Muscle layer of colon (tissue), 2 donors: ENCODE data around the gene EXOSC5.

Experiments
- H3K27ac ChIP-seq: one replicate; pipeline ENCODE4 v1.7.0; 2013; ENCODE audit warnings: low read depth, mild to moderate bottlenecking, low read length, moderate library complexity
- H3K27me3 ChIP-seq, 2 donors: one replicate each; pipeline ENCODE4 v1.7.0; 2013; ENCODE audit warnings: low read length in 2 of 2, mild to moderate bottlenecking in 2 of 2; ENCODE audit not compliant: insufficient read depth in 2 of 2, control insufficient read depth in 1 of 2
- H3K36me3 ChIP-seq: one replicate; pipeline ENCODE4 v1.7.0; 2013; ENCODE audit warnings: mild to moderate bottlenecking, low read length; ENCODE audit not compliant: insufficient read depth
- H3K4me1 ChIP-seq: one replicate; pipeline ENCODE4 v1.7.0; 2013; ENCODE audit warnings: mild to moderate bottlenecking, low read length; ENCODE audit not compliant: insufficient read depth
- H3K4me3 ChIP-seq, 2 donors: one replicate each; pipeline ENCODE4 v1.7.0; 2013; ENCODE audit warnings: low read length in 2 of 2, low read depth in 1 of 2, mild to moderate bottlenecking in 1 of 2, moderate library complexity in 1 of 2
- H3K9ac ChIP-seq: one replicate; pipeline ENCODE4 v1.7.0; 2013; ENCODE audit warnings: low read length
- H3K9me3 ChIP-seq: one replicate; pipeline ENCODE4 v1.7.0; 2013; ENCODE audit warnings: mild to moderate bottlenecking, low read length
- donor health status: abdominal sarcoma.
- donor health status: Adenocarcinoma of cecum.

EXOSC5 gene

DNA sequence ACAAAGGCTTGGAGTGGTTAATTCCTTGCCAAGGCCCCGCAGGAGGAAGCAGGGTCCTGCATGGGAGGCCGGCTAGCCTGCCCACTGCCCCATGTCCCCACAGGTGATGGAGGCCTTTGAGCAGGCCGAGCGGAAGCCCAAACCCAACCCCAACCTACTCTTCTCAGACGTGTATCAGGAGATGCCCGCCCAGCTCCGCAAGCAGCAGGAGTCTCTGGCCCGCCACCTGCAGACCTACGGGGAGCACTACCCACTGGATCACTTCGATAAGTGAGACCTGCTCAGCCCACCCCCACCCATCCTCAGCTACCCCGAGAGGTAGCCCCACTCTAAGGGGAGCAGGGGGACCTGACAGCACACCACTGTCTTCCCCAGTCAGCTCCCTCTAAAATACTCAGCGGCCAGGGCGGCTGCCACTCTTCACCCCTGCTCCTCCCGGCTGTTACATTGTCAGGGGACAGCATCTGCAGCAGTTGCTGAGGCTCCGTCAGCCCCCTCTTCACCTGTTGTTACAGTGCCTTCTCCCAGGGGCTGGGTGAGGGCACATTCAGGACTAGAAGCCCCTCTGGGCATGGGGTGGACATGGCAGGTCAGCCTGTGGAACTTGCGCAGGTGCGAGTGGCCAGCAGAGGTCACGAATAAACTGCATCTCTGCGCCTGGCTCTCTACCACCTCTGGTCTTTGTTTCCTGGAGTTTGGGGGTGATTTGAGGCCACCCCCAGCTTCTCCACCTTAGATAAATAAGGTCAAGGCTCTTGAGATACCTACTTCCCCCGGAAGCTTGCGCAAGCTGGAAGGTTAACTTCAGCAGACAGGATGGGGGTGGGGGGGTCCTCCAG is 27.4 kb upstream of the EXOSC5 start:
- H3K9me3 ChIP-seq: no peaks in the 10 kb centered on the region
- no peak overlapping the region for H3K4me3 ChIP-seq
- H3K4me1 ChIP-seq: peaks cover 26% of the 10 kb centered on the region
- no peak overlapping the region for H3K9ac ChIP-seq
- peaks cover 32% of the 10 kb centered on the region for H3K36me3 ChIP-seq
- no peaks in the 10 kb centered on the region for H3K27me3 ChIP-seq
- no peak overlapping the region for H3K27ac ChIP-seq

DNA sequence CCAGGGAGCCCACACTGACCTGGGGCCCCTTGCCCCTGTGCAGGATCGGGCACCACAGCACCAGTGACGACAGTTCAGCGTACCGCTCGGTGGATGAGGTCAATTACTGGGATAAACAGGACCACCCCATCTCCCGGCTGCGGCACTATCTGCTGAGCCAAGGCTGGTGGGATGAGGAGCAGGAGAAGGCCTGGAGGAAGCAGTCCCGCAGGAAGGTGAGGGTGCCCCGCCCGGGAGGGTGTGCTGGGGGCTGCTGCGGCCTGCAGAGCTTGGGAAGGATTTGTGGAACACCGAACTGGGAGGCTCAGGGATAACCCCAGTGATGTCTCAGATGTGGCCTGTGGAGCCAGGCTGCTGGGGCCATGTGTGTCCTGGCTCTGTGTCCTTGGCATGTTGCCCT is 25.8 kb upstream of the EXOSC5 start:
- H3K4me1 ChIP-seq: peaks cover 19% of the 10 kb centered on the region
- H3K9me3 ChIP-seq: no peaks in the 10 kb centered on the region
- H3K27me3 ChIP-seq: no peaks in the 10 kb centered on the region
- peaks cover 42% of the 10 kb centered on the region for H3K36me3 ChIP-seq
- H3K4me3 ChIP-seq: no peak overlapping the region
- no peak overlapping the region for H3K9ac ChIP-seq
- no peak overlapping the region for H3K27ac ChIP-seq

DNA sequence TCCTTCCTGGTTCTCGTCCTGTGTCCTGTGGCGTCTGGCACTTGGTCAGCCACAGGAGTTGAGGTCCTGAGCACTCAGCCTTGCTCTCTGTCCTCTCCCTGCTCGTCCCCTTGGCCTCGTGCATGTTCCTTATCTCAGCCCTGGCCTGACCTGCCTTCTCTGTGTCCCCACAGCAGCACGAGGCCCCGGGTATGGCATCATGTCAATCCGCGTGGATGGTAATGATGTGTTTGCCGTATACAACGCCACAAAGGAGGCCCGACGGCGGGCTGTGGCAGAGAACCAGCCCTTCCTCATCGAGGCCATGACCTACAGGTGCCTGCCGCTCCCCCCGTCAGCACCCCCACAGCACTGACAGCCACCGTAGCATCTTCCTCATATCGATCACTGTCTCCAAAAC is 25.3 kb upstream of the EXOSC5 start:
- Histone ChIP-seq H3K27ac (no peak overlapping the region), H3K4me1 (peaks cover 15% of the 10 kb centered on the region)

DNA sequence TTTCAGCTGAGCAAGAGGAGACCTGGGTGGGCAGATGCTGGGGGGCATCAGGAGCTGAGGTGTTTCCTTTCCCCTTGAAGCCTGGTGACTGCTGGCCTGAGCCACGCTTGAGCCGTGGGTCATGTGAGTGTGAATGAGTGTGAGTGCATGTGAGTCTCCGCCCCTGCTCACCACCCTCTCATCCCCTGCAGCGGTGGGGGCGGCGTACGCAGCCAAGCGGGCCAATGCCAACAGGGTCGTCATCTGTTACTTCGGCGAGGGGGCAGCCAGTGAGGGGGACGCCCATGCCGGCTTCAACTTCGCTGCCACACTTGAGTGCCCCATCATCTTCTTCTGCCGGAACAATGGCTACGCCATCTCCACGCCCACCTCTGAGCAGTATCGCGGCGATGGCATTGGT is 24.8 kb upstream of the EXOSC5 start:
- H3K27ac ChIP-seq: no peak overlapping the region
- no peaks in the 10 kb centered on the region for H3K9me3 ChIP-seq
- H3K36me3 ChIP-seq: peaks cover 47% of the 10 kb centered on the region
- H3K27me3 ChIP-seq: no peaks in the 10 kb centered on the region
- H3K4me3 ChIP-seq: no peak overlapping the region
- no peak overlapping the region for H3K9ac ChIP-seq
- H3K4me1 ChIP-seq: peaks cover 14% of the 10 kb centered on the region

More for the DNA sequence above, 25.3 kb upstream of the EXOSC5 start:
- Histone ChIP-seq H3K9ac (no peak overlapping the region), H3K27me3 (no peaks in the 10 kb centered on the region), H3K36me3 (peaks cover 42% of the 10 kb centered on the region), H3K4me3 (no peak overlapping the region), H3K9me3 (no peaks in the 10 kb centered on the region)

DNA sequence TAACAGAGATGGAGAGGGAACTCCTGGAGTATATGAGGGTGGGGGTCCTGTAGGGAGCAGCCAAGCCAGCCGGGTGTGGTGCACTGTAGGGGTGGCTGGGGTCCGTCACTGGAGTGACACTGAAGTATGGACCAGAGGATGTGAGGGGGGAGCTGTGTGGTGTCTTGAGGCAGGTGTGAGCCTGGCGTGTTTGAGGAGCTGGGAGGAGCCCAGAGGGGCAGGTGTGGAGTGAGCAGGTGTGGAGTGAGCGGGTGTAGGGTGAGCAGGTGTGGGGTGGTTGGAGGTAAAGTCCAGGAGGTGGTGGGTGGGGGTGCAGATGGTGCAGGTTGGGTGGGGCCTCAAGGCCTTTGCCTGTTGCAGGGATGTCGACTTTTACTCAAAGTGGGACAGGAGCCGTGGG is 24.2 kb upstream of the EXOSC5 start:
- Histone ChIP-seq H3K4me3 (no peak overlapping the region), H3K9me3 (no peaks in the 10 kb centered on the region), H3K27me3 (no peaks in the 10 kb centered on the region), H3K9ac (no peak overlapping the region), H3K27ac (no peak overlapping the region), H3K4me1 (peaks cover 7% of the 10 kb centered on the region), H3K36me3 (peaks cover 54% of the 10 kb centered on the region)

DNA sequence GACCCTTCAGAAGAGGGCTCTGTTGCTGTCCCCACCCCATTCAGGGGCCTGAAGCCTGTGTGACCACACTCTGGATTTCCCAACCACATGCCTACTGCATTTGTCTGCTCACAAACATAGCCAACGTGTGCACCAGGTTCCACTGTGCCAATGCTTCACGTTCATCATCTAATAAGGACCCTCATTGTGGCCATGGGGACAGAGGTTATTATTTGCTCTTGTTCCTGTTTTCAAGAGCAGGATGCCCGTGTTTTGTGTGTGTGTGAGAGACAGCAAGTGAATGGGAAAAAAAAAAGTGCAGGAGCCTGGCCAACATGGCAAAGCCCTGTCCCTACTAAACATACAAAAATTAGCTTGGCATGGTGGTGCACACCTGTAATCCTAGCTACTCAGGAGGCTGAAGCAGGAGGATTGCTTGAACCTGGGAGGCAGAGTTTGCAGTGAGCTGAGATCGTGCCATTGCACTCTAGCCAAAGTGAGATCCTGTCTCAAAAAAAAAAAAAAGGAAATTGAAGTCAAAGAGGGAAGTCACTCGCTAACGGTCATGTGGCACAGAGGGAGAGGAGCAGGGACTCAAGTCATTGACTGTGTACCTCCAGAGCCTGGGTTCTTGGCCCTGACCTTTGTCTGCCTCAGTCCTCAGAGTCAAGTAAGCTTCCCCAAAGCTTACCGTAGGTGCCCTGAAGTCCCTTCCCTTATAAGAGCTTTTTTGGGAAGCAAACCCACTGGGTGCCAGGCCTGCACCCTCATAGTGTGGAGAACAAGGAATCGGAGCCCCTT is 23.1 kb upstream of the EXOSC5 start:
- Histone ChIP-seq H3K9me3 (no peaks in the 10 kb centered on the region), H3K27ac (no peak overlapping the region), H3K9ac (no peak overlapping the region)

DNA sequence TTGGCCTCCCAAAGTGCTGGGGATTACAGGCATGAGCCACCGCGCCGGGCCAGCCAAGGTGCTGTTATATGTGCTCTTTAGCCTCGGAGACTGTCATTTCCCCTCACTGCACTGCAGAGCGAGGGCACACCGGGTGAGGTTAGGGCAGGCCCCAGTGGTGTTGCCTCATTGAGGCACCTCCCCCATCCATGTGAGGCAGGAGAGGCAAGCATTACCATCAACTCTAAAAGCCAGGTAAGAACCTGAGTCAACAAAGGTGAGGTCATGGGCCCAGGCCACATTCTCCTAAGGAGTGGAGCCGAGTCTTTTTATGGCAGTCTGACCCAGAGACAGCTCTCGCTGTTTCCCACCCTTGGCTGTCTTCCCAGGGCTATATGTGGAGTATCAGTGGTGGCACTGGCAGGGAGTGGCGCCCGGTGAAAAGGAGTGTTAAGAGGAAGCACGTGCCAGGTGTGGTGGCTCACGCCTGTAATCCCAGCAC is 19.1 kb upstream of the EXOSC5 start:
- H3K9ac ChIP-seq: no peak overlapping the region
- no peaks in the 10 kb centered on the region for H3K9me3 ChIP-seq
- H3K27me3 ChIP-seq: no peaks in the 10 kb centered on the region
- H3K4me3 ChIP-seq: no peak overlapping the region
- peaks cover 5% of the 10 kb centered on the region for H3K4me1 ChIP-seq
- H3K36me3 ChIP-seq: peaks cover 80% of the 10 kb centered on the region
- no peak overlapping the region for H3K27ac ChIP-seq

More for the DNA sequence above, 23.1 kb upstream of the EXOSC5 start:
- Histone ChIP-seq H3K27me3 (no peaks in the 10 kb centered on the region), H3K4me3 (no peak overlapping the region), H3K4me1 (peaks cover 7% of the 10 kb centered on the region), H3K36me3 (peaks cover 60% of the 10 kb centered on the region)

DNA sequence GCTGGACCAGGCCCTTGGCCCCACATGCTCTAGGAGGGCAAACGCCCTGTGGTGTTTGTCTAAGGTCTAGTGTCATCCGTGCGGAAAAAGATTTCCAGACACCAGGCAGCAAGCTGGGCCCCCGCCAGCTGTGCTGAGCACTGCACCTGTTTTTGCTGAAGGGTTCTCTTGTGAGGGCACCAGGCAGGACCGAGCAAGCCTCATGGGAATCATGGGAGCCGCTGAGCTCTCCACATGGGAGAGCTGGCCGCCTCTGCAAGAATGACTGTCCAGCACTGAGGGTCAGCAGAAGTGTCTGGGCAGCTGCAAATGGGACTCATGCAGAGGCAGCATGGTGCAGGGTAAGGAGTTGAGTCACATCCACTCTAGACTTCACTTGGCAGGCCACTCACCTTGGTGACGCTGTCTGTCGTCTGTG is 18.0 kb upstream of the EXOSC5 start:
- H3K27me3 ChIP-seq: no peaks in the 10 kb centered on the region
- no peak overlapping the region for H3K9ac ChIP-seq
- H3K4me3 ChIP-seq: no peak overlapping the region
- H3K4me1 ChIP-seq: peaks cover 2% of the 10 kb centered on the region
- no peaks in the 10 kb centered on the region for H3K9me3 ChIP-seq
- H3K36me3 ChIP-seq: peaks cover 77% of the 10 kb centered on the region
- H3K27ac ChIP-seq: no peak overlapping the region

DNA sequence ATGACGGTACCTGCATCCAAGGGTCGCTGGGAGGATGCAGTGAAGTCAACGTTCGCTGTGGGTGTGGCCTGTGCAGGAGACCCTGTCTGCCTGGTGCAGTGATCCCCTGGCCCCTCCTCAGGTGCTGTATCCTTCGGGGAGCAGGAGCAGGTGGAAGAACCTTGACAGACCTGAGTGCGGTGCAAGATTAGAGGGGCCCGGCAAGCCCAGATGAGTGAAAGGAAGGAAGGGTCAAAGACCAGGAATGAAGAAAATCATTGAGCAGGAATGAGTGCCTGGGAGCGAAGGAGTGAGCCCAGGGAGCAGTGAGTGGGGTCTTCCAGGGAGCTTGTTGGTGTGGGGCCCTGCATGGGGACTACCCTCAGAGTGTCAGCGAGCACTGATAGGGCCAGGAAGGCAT is 17.3 kb upstream of the EXOSC5 start:
- Histone ChIP-seq H3K9ac (no peak overlapping the region), H3K4me1 (peaks cover 6% of the 10 kb centered on the region)

DNA sequence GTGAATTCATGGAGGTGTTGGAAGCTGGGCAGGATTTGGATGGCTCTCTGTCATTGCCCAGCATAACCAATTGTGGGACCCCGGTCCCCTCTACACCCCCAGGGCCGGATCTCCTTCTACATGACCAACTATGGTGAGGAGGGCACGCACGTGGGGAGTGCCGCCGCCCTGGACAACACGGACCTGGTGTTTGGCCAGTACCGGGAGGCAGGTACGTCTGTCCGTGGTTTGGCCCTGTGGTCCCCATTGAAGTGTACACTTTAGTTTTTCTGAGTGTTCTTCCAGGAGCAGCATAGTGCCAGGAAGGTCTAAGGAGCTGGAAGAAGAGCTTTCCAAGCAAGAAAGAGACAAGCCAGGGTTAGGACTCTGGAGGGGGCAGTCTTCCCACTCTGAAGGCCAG is 16.8 kb upstream of the EXOSC5 start:
- H3K4me1 ChIP-seq: peaks cover 6% of the 10 kb centered on the region
- H3K4me3 ChIP-seq: no peak overlapping the region
- H3K36me3 ChIP-seq: peaks cover 67% of the 10 kb centered on the region
- no peaks in the 10 kb centered on the region for H3K9me3 ChIP-seq
- H3K27me3 ChIP-seq: no peaks in the 10 kb centered on the region
- no peak overlapping the region for H3K9ac ChIP-seq
- no peak overlapping the region for H3K27ac ChIP-seq

More for the DNA sequence above, 17.3 kb upstream of the EXOSC5 start:
- Histone ChIP-seq H3K9me3 (no peaks in the 10 kb centered on the region), H3K36me3 (peaks cover 70% of the 10 kb centered on the region), H3K4me3 (no peak overlapping the region), H3K27ac (no peak overlapping the region), H3K27me3 (no peaks in the 10 kb centered on the region)

DNA sequence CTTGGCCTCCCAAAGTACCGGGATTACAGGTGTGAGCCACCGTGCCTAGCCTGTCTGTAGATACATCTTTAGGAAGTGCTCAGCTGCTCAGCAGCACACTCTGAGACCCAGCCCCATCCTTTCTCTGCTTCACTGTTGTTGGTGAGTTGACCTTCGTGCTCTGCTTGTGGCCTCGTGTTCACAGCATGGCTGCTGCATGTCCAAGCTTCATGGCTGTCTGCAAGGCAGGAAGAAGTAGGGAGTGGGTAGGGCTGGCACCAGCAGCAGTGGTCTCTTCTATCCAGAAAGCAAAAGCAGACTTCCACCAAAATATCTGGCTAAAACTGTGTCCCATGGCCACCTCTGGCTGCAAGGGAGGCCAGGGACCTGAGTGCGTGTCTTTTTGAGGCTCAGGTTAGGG is 15.8 kb upstream of the EXOSC5 start:
- Histone ChIP-seq H3K27me3 (no peaks in the 10 kb centered on the region), H3K4me1 (peaks cover 6% of the 10 kb centered on the region), H3K4me3 (no peak overlapping the region), H3K9me3 (no peaks in the 10 kb centered on the region), H3K27ac (no peak overlapping the region), H3K36me3 (peaks cover 61% of the 10 kb centered on the region), H3K9ac (no peak overlapping the region)
